Fibroblast of the conjunctiva (primary cell): Measurements from ENCODE around the gene TMEM169.

Experiments used
- DNase-seq: peaks from one replicate; pipeline ENCODE4 v3.0.0-alpha.2; 2010; ENCODE audit warnings: low read depth

TMEM169 gene

DNA sequence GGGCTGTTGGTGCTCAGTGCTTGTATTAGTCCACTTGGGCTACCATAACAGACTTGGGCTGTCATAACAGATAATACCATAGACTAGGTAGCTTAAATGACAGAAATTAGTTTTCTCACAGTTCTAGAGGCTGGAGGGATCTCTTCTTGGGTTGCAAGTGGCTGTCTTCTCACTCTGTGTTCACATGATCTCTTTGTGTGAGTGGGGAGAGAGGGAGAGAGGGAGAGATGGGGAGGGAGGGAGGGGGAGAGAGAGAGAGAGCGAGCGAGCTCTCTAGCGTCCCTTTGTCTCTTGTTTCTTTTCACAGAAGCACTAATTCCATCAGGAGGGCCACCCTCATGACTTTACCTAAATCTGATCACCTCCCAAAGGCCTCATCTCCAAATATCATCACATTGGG, 23.0 kb downstream of the TMEM169 start:
- DNase-seq: no peak

- DNase-seq: no peak
Observed at GRCh38 chr2:216107320-216107719, 25.6 kb downstream of the TMEM169 start.

DNA sequence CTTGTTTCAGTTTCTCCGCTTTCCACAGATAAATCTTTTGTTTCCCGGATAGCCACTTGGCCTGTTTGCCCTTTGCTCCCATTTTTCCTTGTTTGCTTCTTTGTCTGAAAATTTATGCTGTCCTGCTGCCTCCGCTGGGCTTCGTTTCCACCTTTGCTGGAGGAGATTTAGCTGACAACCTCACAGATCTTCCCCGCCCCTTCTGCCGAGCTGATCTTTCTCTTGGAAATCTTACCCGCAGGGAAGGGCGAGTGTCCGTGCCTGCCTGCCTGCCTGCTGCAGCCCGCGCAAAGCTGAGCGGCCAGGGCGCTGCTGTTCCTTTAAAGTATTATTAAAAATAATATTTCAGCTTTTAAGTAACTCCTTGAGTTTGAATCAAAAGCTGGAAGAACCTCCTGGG, 26.0 kb downstream of the TMEM169 start:
- no peak for DNase-seq

DNA sequence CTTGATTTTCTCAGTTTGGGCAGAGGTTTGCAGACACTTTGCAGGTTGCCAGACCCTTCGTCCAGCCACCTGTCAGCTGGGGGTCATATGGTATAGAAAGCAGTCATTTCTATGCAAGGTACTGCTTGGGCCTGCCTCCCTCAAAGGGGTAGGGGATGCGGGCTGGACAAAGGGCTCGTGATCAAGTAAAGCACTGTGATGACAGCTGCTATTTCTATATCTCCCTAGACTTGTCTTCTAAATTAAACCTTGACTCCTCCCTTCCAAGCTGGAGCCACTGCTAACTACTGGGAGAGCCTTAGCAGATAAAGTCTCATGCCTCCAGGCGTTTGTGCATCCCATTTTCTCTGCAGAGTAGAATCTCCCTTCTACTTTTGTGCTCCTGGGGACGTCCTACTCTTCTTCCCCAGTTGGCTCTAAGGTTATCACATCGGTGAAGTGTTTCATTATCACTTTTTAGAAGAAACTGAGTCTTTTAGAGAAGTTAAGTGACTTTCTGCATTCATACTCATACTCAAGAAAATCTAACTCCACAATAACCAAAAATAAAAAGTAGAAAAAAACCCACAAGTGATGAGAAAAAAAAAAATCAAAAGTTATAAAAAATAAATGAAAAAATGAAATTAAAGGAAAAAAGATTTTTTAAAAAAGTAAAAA, 26.7 kb downstream of the TMEM169 start:
- DNase-seq: no peak

GRCh38 chr2:216108967-216109921, 27.5 kb downstream of the TMEM169 start, which contains the start of gene XRCC5:
Gene XRCC5 (plus strand): TSS chr2:216109348. CDS start chr2:216109437, 89 bp downstream.
- peak; percentile 95 for DNase-seq

DNA sequence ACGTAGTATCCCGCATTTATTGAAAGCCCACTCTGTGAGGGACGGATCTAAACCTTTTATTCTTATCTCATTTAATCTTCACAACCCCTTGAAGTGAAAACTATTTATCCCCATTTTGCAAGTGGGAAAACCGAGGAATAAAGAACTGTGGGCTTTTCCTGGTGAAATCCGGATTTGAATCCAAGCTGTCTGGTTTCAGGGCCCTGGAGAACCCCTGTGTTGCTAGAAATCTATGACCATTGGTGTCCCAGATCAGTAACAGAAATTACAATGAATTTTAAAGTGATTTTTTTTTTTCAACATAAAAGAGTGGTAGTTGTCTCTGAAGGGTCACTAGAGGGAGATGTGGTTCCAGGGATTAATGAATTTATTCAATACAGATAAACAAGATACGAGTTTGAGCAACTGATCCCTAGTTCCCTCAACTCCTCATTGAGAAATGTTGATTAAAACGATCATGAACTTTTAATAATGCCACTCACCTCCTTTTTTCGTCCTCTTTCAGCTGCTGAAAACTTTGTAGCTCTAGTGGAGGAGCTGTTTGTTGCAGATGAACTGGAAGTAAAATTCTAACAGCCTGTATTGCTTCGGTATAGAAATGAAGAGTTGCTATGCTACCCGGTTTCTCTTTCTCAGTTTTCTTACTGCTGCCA, 28.4 kb downstream of the TMEM169 start:
- peak; percentile 62 for DNase-seq

GRCh38 chr2:216110620-216111019, 28.9 kb downstream of the TMEM169 start:
- no peak for DNase-seq

DNA sequence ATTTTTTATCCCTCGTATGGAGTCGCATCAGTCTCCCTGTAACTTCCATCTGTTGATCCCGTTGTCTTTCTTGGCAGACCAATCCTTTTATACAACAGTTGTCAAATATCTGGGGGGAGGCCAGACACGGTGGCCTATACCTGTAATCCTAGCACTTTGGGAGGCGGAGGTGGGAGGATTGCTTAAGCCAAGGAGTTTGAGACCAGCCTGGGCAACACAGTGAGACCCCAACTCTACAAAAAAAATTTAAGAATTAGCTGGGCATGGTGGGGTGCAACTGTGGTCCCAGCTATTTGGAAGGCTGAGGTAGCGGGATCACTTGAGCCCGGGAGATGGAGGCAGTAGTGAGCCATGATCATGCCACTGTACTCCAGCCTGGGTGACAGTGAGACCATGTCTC, 29.4 kb downstream of the TMEM169 start:
- DNase-seq: no peak

GRCh38 chr2:216112926-216113325, 31.2 kb downstream of the TMEM169 start:
- DNase-seq: no peak

DNA sequence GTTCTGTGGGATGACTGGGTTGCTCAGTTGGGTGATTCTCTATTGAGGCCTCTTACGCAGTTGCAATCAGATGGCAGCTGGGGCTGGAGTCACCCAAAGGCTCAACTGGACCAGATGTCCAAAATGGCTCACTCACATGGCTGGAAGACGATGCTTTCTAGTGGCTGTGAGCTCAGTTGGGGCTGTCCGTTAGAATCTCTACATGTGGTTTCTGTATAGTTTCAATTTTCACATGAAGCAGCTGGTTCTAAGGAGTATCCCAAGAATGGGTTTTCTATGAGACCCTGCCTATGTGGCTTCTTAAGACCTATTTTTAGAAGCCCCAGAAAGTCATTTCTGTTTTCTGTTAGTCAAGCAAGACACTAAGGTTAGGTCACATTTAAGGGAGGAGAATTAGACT, 31.9 kb downstream of the TMEM169 start:
- no peak for DNase-seq

GRCh38 chr2:216114382-216114713, 32.6 kb downstream of the TMEM169 start:
- DNase-seq: no peak

DNA sequence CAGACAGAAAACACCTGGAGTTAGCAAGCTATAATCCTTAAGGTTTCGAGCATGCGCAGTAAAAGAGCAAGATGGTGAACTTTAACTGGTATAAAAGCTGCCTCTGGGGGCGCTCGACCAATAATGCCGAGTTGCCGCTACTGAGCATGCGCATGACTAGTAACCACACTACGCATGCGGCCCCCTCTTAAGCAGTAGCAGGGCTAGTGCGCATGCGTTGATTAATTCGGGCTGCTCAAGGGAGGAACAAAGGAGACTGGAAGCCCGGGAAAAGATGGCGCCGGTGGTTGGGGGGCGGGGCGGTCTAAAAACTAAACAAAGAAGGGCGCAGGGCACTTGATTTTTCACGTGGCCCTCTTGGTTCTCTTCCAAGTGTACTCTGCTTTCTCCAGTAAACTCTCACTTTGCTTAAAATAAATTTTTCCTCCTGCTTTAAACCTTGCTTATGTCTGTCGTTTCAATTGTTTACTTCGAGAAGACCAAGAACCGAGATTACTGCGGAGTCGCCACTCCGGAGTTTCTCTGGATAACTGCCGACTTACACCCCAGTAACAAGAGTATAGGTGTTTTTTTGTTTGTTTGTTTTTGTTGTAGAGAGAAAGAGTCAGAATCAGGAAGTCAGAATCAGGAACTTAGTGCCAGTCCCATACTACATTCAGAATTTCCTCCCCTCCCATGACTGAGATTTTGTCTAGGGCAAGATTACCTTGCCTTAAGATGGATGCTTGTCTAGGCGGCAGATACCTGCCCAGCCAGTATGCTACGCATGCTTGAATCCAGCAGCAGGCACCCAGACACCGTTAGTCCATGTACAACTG, 33.2 kb downstream of the TMEM169 start:
- DNase-seq: peak; percentile 99

GRCh38 chr2:216116418-216116817, 34.7 kb downstream of the TMEM169 start:
- no peak for DNase-seq

GRCh38 chr2:216117561-216118340, 36.0 kb downstream of the TMEM169 start:
- no peak for DNase-seq

DNA sequence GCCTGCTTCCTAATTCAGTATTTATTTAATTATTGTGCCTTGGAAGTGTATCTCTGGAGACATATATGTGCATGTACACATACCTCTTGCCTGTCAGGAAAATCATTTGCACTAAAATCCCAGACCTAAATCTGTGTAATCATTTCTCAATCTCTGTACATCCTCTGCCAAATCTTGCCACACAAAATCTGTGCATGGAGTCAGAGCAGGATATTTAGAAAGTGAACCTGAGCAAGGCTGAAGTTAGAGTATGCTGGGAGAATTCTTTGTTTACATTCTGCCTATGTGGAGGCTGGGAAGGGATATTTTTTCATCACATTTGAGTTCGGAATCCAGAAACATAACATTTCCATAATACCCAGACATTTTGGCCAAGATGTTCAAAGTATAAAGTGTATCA, 36.8 kb downstream of the TMEM169 start:
- DNase-seq: no peak

GRCh38 chr2:216119146-216119545, 37.4 kb downstream of the TMEM169 start:
- no peak for DNase-seq

GRCh38 chr2:216119986-216120385, 38.3 kb downstream of the TMEM169 start:
- DNase-seq: no peak

GRCh38 chr2:216121255-216121654, 39.5 kb downstream of the TMEM169 start:
- DNase-seq: no peak

- DNase-seq: no peak
Observed at GRCh38 chr2:216126943-216127342, 45.2 kb downstream of the TMEM169 start.

GRCh38 chr2:216130346-216130971, 48.7 kb downstream of the TMEM169 start:
- DNase-seq: peak; percentile 46
